ENCODE measurements around the gene PSTK.

- TF ChIP-seq HDAC6 (IDR thresholded peaks at IDR 0.05; ENCODE audit: unreplicated experiment): no peak
- TF ChIP-seq SREBF2 (IDR thresholded peaks at IDR 0.05; ENCODE audit: low read length): no peak
- TF ChIP-seq REST (IDR thresholded peaks at IDR 0.05; ENCODE audit: low read depth, low read length): no peak
These were observed 29.1 kb downstream of the PSTK start for GRCh38 chr10:123009105-123009820.

All from GM12878 (cell line).